Astrocyte (in vitro differentiated cells and primary cell): ENCODE data around the gene MYL12A. TPM values are rescaled to one million over a fixed set of nuclear protein-coding genes. Genes with fewer than 3 reads are reported as not detected.

ENCODE experiments used
- DNase-seq: peaks from one replicate; pipeline ENCODE4 v3.0.0-alpha.2; 2010; ENCODE audit warnings: low read depth
- FAIRE-seq: peaks from 2 replicates; lab custom pipeline; 2011; peaks lifted over from hg19 to GRCh38; lab: Jason Lieb, UNC
- H2AFZ ChIP-seq: 2 replicates; pipeline ENCODE4 v1.6.0; 2012; ENCODE audit warnings: low read depth, low read length, inconsistent platforms
- H3K27ac ChIP-seq: 2 replicates; pipeline ENCODE4 v1.5.1; 2011; ENCODE audit warnings: low read depth, low read length, inconsistent platforms
- H3K27me3 ChIP-seq: 2 replicates; pipeline ENCODE4 v1.6.0; 2011; ENCODE audit warnings: low read length, inconsistent platforms; ENCODE audit not compliant: insufficient read depth
- H3K36me3 ChIP-seq: 2 replicates; pipeline ENCODE4 v1.5.1; 2011; ENCODE audit warnings: low read length, inconsistent platforms; ENCODE audit not compliant: insufficient read depth
- H3K4me1 ChIP-seq: 2 replicates; pipeline ENCODE4 v1.5.1; 2011; ENCODE audit warnings: low read length, inconsistent platforms; ENCODE audit not compliant: insufficient read depth
- H3K4me2 ChIP-seq: 2 replicates; pipeline ENCODE4 v1.6.0; 2012; ENCODE audit warnings: low read length, inconsistent platforms
- H3K4me3 ChIP-seq: 2 replicates; pipeline ENCODE4 v1.5.1; 2011; ENCODE audit warnings: low read depth, mild to moderate bottlenecking, low read length, inconsistent platforms; ENCODE audit not compliant: insufficient read depth
- H3K79me2 ChIP-seq: 2 replicates; pipeline ENCODE4 v1.6.0; 2012; ENCODE audit warnings: mild to moderate bottlenecking, low read length, inconsistent platforms; ENCODE audit not compliant: insufficient read depth
- H3K9ac ChIP-seq: 2 replicates; pipeline ENCODE4 v1.6.0; 2012; ENCODE audit warnings: mild to moderate bottlenecking, low read length, inconsistent platforms
- H3K9me3 ChIP-seq: 2 replicates; pipeline ENCODE4 v1.5.1; 2012; ENCODE audit warnings: low read depth, mild to moderate bottlenecking, low read length, inconsistent platforms; ENCODE audit not compliant: insufficient read depth
- H4K20me1 ChIP-seq: 2 replicates; pipeline ENCODE4 v1.6.0; 2012; ENCODE audit warnings: low read length, inconsistent platforms; ENCODE audit not compliant: insufficient read depth
- H3K27ac Mint-ChIP-seq: one replicate; pipeline ENCODE4 v1.8.0; 2021; ENCODE audit warnings: mild to moderate bottlenecking, mixed read lengths; ENCODE audit not compliant: unreplicated experiment
- H3K27me3 Mint-ChIP-seq: one replicate; pipeline ENCODE4 v1.8.0; 2021; ENCODE audit warnings: low read depth, mixed read lengths; ENCODE audit not compliant: unreplicated experiment
- H3K36me3 Mint-ChIP-seq: one replicate; pipeline ENCODE4 v1.8.0; 2021; ENCODE audit warnings: low read depth, mixed read lengths; ENCODE audit not compliant: unreplicated experiment
- H3K4me1 Mint-ChIP-seq: one replicate; pipeline ENCODE4 v1.8.0; 2021; ENCODE audit warnings: low read depth, mixed read lengths; ENCODE audit not compliant: unreplicated experiment
- H3K4me3 Mint-ChIP-seq: one replicate; pipeline ENCODE4 v1.8.0; 2021; ENCODE audit warnings: mild to moderate bottlenecking, moderate library complexity, mixed read lengths; ENCODE audit not compliant: unreplicated experiment
- H3K9me3 Mint-ChIP-seq: one replicate; pipeline ENCODE4 v1.8.0; 2021; ENCODE audit warnings: mild to moderate bottlenecking, mixed read lengths; ENCODE audit not compliant: unreplicated experiment
- EZH2 ChIP-seq: IDR thresholded peaks from 2 replicates; pipeline ENCODE4 v1.6.1; 2012; ENCODE audit warnings: mild to moderate bottlenecking, low read length, inconsistent platforms; ENCODE audit not compliant: insufficient read depth
- total RNA-seq: library from RNA; stranded (reverse); gene quantifications from 2 replicates; pipeline ENCODE4 v1.2.1, GENCODE V29; 2021
- TF ChIP-seq, protein P1 (sequence below): IDR thresholded peaks from 2 replicates; pipeline ENCODE4 v1.5.1; 2011; ENCODE audit warnings: low read depth, mild to moderate bottlenecking, inconsistent platforms, low read length, moderate library complexity; ENCODE audit not compliant: insufficient read depth

MYL12A gene
- total RNA-seq, 1 donor from 2014 or later = 682 TPM

DNA sequence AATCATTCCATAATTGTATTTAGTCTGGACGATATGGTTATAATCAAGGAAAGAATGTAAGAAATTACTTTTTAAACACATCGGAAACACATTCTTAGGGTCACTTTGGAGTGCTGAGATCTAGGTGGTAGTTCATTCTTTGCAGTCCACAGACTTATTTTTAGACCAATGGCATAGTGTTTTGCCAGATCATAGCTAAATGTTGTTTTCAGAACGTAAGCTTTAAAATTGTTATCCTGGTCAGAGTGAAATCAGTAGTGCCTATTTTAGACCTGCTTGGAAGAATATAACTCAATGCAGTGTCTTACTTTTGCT, 4.3 kb downstream of the MYL12A start:
- H3K27me3 ChIP-seq = no peaks in the 10 kb centered on the region
- H3K9me3 Mint-ChIP-seq = no peaks in the 10 kb centered on the region
- peaks cover 40% of the 10 kb centered on the region for H3K4me1 ChIP-seq
- peaks cover 52% of the 10 kb centered on the region for H3K4me1 Mint-ChIP-seq
- peak overlapping the region; percentile 48 for H3K9ac ChIP-seq
- peak overlapping the region; percentile 74 for H3K4me3 Mint-ChIP-seq
- H3K27me3 Mint-ChIP-seq = no peaks in the 10 kb centered on the region
- DNase-seq (peak; percentile 60), FAIRE-seq (peak; percentile 37)
- peak overlapping the region; percentile 27 for H3K4me3 ChIP-seq
- peaks cover 8% of the 10 kb centered on the region for H3K36me3 Mint-ChIP-seq
- H3K27ac ChIP-seq = peak overlapping the region; percentile 94
- H3K4me2 ChIP-seq = peak overlapping the region; percentile 88
- no peak overlapping the region for H2AFZ ChIP-seq
- peaks cover 48% of the 10 kb centered on the region for H3K36me3 ChIP-seq
- peaks cover 61% of the 10 kb centered on the region for H4K20me1 ChIP-seq
- peaks cover 90% of the 10 kb centered on the region for H3K79me2 ChIP-seq
- no peak for TF ChIP-seq EZH2
- TF ChIP-seq, protein P1, sequence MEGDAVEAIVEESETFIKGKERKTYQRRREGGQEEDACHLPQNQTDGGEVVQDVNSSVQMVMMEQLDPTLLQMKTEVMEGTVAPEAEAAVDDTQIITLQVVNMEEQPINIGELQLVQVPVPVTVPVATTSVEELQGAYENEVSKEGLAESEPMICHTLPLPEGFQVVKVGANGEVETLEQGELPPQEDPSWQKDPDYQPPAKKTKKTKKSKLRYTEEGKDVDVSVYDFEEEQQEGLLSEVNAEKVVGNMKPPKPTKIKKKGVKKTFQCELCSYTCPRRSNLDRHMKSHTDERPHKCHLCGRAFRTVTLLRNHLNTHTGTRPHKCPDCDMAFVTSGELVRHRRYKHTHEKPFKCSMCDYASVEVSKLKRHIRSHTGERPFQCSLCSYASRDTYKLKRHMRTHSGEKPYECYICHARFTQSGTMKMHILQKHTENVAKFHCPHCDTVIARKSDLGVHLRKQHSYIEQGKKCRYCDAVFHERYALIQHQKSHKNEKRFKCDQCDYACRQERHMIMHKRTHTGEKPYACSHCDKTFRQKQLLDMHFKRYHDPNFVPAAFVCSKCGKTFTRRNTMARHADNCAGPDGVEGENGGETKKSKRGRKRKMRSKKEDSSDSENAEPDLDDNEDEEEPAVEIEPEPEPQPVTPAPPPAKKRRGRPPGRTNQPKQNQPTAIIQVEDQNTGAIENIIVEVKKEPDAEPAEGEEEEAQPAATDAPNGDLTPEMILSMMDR = no peak
- peak overlapping the region; percentile 82 for H3K27ac Mint-ChIP-seq
- no peaks in the 10 kb centered on the region for H3K9me3 ChIP-seq

DNA sequence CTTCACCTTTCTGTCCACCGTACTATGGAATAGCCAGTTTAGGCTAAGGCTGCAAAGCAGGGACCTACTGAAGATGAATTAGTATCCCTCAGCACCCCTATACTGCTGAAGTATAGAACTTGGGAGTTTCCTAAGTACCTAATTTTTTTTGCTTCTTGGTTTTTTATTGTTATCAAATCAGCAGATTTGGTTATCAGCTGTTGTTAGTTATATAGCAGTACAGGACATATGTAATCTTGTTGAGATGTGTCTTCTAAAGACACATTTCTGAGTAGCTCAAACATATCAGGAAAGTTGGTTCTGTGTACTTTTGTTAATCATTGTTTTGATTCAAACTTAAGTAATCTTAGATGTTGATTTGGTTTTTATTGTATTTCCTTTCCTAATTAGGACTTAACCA, 5.2 kb downstream of the MYL12A start:
- Histone ChIP-seq H3K79me2 (peaks cover 94% of the 10 kb centered on the region), H3K9ac (no peak overlapping the region), H3K27ac (peak overlapping the region; percentile 94), H3K4me2 (peak overlapping the region; percentile 88), H3K27me3 (no peaks in the 10 kb centered on the region), H2AFZ (no peak overlapping the region), H3K9me3 (no peaks in the 10 kb centered on the region), H4K20me1 (peaks cover 69% of the 10 kb centered on the region), H3K4me1 (peaks cover 48% of the 10 kb centered on the region), H3K36me3 (peaks cover 57% of the 10 kb centered on the region), H3K4me3 (no peak overlapping the region)
- Mint-ChIP-seq H3K36me3 (peaks cover 10% of the 10 kb centered on the region), H3K4me3 (peak overlapping the region; percentile 47), H3K27me3 (no peaks in the 10 kb centered on the region), H3K27ac (peak overlapping the region; percentile 14), H3K4me1 (peaks cover 61% of the 10 kb centered on the region), H3K9me3 (no peaks in the 10 kb centered on the region)
- FAIRE-seq (no peak), DNase-seq (no peak)
- TF ChIP-seq, protein P1 = no peak
- TF ChIP-seq EZH2 = no peak

DNA sequence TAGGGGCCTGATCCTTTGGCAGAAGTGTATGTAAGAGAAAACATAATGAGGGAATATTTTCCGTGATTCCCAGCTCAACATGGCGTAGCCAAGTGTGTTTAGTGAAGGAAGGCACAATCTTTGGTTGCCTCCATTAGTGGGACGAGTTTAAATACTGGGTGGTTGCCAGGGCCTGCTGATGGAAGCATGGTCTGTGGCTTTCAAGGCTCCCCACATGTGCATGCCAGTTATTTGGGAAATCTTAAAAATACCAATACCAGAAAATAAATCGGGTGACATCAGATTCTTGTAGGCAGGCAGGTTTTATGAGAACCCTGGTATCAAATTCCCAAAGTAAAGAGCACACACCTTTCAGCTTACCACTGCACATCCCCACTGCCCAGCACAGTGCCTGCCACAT, 7.1 kb downstream of the MYL12A start:
- FAIRE-seq (no peak), DNase-seq (no peak)
- H3K4me3 ChIP-seq = no peak overlapping the region
- peaks cover 48% of the 10 kb centered on the region for H3K4me1 ChIP-seq
- peak overlapping the region; percentile 37 for H3K9ac ChIP-seq
- no peaks in the 10 kb centered on the region for H3K27me3 ChIP-seq
- Mint-ChIP-seq H3K27me3 (no peaks in the 10 kb centered on the region), H3K36me3 (peaks cover 11% of the 10 kb centered on the region), H3K9me3 (no peaks in the 10 kb centered on the region), H3K4me3 (no peak overlapping the region), H3K4me1 (peaks cover 67% of the 10 kb centered on the region), H3K27ac (peak overlapping the region; percentile 47)
- peaks cover 93% of the 10 kb centered on the region for H3K79me2 ChIP-seq
- no peaks in the 10 kb centered on the region for H3K9me3 ChIP-seq
- peaks cover 61% of the 10 kb centered on the region for H4K20me1 ChIP-seq
- H3K27ac ChIP-seq = peak overlapping the region; percentile 20
- peak overlapping the region; percentile 43 for H3K4me2 ChIP-seq
- no peak for TF ChIP-seq EZH2
- TF ChIP-seq, protein P1 = no peak
- H2AFZ ChIP-seq = no peak overlapping the region
- peaks cover 69% of the 10 kb centered on the region for H3K36me3 ChIP-seq
